ENCODE data around the gene FGF1.

DNA sequence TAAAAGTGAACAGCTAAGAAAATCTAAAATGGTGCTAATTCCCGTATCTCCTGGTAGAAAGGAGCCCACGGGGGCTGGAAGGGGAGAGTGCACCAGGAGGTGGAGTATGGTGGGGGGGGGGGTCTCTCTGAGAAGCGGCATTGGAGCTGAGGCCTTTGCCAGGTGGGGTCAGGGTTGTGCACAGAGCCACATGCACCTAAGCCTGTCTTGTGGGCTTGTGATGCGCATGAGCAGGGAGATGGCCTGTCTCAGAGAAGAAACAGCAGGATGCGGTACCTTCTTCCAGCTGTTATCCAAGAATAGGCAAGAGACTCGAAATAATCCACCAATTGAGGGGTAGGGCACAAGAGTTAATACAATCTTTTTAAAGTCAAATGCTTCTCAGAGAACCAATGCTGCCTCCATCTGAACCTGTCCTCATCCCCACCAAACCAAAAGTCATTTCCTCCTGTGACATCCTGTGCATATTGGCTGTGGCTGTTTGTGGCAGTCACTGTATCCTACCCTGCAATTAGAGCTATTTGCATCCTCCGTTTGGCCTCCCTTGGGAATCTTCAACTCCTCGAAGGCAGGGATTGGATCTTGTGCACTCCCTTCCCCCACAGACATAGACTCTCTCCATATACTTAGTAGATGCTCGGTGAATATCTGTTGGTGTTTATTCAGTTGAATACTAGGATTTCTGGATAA, 45.4 kb downstream of the FGF1 start:
- TF ChIP-seq EZH2phosphoT487 (IDR thresholded peaks at IDR 0.05; ENCODE audit: borderline replicate concordance) (no peak), CTCF (conservative IDR thresholded peaks at IDR 0.05; ENCODE audit: low read length) (no peak)

Measured in Loucy (cell line).